Heart left ventricle (tissue), 16 donors: ENCODE results near the gene PROCA1. TPM values are rescaled to one million over a fixed set of nuclear protein-coding genes. Genes with fewer than 3 reads are reported as not detected.

Experiments
- ATAC-seq, 4 donors: fragments of 200-7000 bp; cut with Tn5 transposase; one replicate each; pipeline ENCODE4 v1.9.1; 2020 to 2022; ENCODE audit warnings: moderate library complexity in 4 of 4, mild to moderate bottlenecking in 3 of 4, moderate number of reproducible peaks in 1 of 4
- DNase-seq, 5 donors: peaks; one replicate each; pipeline ENCODE4 v3.0.0-alpha.2; 2020
- H3K27ac ChIP-seq, 12 donors: fragments of 200-600 bp; sonication (generic) in 4 of 12; one replicate each; pipeline versions ENCODE4 v1.5.0 to v1.8.0; 2016 to 2022; ENCODE audit warnings: mild to moderate bottlenecking in 2 of 12
- H3K27me3 ChIP-seq, 9 donors: fragments of 200-600 bp; sonication (generic) in 2 of 9; one replicate each; pipeline versions ENCODE4 v1.5.1 to v1.8.0; 2016 to 2022; ENCODE audit warnings: mild to moderate bottlenecking in 3 of 9
- H3K36me3 ChIP-seq, 9 donors: fragments of 200-600 bp; sonication (generic) in 2 of 9; one replicate each; pipeline versions ENCODE4 v1.5.0 to v1.8.0; 2018 to 2022; ENCODE audit warnings: mild to moderate bottlenecking in 2 of 9
- H3K4me1 ChIP-seq, 12 donors: fragments of 200-600 bp; sonication (generic) in 4 of 12; one replicate each; pipeline versions ENCODE4 v1.5.0 to v1.8.0; 2016 to 2022; ENCODE audit warnings: mild to moderate bottlenecking in 3 of 12
- H3K4me3 ChIP-seq, 12 donors: fragments of 200-600 bp; sonication (generic) in 4 of 12; one replicate each; pipeline versions ENCODE4 v1.5.0 to v1.8.0; 2017 to 2022; ENCODE audit warnings: mild to moderate bottlenecking in 9 of 12, moderate library complexity in 4 of 12
- H3K9me3 ChIP-seq, 12 donors: fragments of 200-600 bp; sonication (generic) in 4 of 12; one replicate each; pipeline versions ENCODE4 v1.5.0 to v1.8.0; 2016 to 2022; ENCODE audit warnings: mild to moderate bottlenecking in 1 of 12
- POLR2A ChIP-seq, 2 donors: fragments of 450-650 bp; IDR thresholded peaks; one replicate each; pipeline ENCODE4 v1.6.1; 2017; ENCODE audit warnings: antibody characterized with exemption in 2 of 2, mild to moderate bottlenecking in 2 of 2, moderate library complexity in 2 of 2
- WGBS, 4 donors: extraction: QIAGEN DNeasy Blood & Tissue Kit in 2 of 4; methylation state at CpG; one replicate each; pipeline versions ENCODE4 v1.1.5 to v1.1.7; 2013 to 2018; 5-methylcytosine and 5-hydroxymethylcytosine counted together
- intact Hi-C, 10 donors: fragments of 100-400 bp; cut with DNase I; formaldehyde crosslinking; loops; one replicate each; pipeline versions ENCODE4 v1.11.1 to v1.14.2; 2022
- polyA plus RNA-seq, 2 donors: library from polyadenylated mRNA; stranded (reverse); fragments of 200-250 nt; gene quantifications; one replicate each; pipeline ENCODE4 v1.2.3, GENCODE V29; 2013
- total RNA-seq, 9 donors: library from RNA; depleted of rRNA in 2 of 9; stranded (reverse); fragments of >200 nt in 2 of 9; fragmentation: NEBNext Ultra II Directional in 3 of 9; extraction: Animal tissue kit (Norgen Biotek cat#: 25700) in 3 of 9; gene quantifications; one replicate each; pipeline versions ENCODE4 v1.1.0 to v1.2.4, GENCODE V29; 2016 to 2023
- TF ChIP-seq, protein P1 (sequence below), 12 donors: fragments of 200-600 bp; sonication (generic) in 4 of 12; IDR thresholded peaks; one replicate each; pipeline versions ENCODE4 v1.5.0 to v1.8.0; 2018 to 2022; ENCODE audit warnings: antibody characterized with exemption in 12 of 12, mild to moderate bottlenecking in 5 of 12
- donor health status: ischemic (EF 13 %, LVEDD 7.1; RV severe dilation, severe dysfunction).
- donor health status: healthy with polysubstance abuse.
- donor health status: DM: no; HTN: yes; CAD: no.
- donor health status: DM: no; HTN: no; CAD: no.
- donor health status: ischemic (EF 25% LVEDD 6.9; RV normal size, moderate dysfunction).
- donor health status: ischemic (EF 25% LVEDD 5.7; RV mildly dilated, moderate dysfunction).
- donor health status: healthy.
- donor health status: DM: yes; HTN: yes; CAD: no.
- donor health status: ischemic (EF 35%, LVEDD 5.7; RV mildly dilated, moderate dysfunction).
- donor health status: nonischemic (EF 11% LVEDD 7.7; RV severe dilation, severe dysfunction).
- donor health status: DM: yes; HTN: yes; CAD: no.
- donor health status: PGD.
- donor health status: ischemic (EF 29% LVEDD 5.4; RV normal size, mild dysfunction).
- donor health status: nonischemic (EF 23%, LVEDD 6.1; RV moderate dilation, normal function).

PROCA1 gene
- total and polyA plus RNA-seq, 11 donors, result 0.64 to 2.6 (median 1.0) TPM

DNA sequence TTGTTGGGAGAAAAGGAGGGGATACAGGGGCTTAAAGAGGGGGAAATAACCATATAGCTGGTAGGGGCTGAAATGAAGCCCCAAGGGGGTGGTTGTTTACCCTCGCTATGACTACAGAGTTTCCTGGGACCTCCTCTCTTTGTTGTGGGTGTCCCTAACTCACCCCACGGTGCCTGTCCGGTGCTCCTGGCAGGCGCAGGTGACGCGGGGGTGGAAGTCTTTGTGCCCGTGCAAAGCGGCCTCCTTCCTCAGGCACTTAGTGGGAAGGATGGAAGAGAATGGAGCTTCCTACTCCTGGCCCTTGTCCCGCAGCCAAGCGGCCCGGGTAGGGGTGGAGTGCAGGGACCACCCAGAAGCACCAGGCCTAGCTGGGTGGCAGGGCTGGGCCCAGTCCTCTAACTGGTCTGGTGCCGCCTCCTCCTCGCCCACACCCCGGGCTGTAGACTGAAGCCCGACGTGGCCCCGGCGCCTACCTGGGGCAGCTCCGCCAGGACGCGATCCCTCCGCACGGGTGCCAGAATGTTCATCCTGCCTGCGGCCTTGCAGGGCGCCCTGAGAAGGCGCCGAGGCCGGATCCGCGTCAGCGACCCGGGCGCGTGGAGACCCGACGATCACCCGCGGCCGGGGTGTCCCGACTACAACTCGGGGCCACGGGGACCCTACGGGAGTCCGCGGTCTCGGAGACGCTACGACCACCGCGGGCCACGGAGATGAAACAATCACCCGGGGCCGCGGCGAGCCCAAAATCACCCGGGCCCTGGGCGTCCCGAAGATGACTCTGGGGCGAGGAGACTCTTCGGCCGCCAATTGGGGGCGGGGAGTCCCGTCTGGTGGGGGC lies 5.3 kb upstream of the PROCA1 start:
- 9 to 22% (median 13%) methylated on average over 27 to 63 of the region's 63 CpGs for WGBS, 4 donors
- no peak for TF ChIP-seq POLR2A (IDR thresholded peaks at IDR 0.05)
- TF ChIP-seq, protein P1, sequence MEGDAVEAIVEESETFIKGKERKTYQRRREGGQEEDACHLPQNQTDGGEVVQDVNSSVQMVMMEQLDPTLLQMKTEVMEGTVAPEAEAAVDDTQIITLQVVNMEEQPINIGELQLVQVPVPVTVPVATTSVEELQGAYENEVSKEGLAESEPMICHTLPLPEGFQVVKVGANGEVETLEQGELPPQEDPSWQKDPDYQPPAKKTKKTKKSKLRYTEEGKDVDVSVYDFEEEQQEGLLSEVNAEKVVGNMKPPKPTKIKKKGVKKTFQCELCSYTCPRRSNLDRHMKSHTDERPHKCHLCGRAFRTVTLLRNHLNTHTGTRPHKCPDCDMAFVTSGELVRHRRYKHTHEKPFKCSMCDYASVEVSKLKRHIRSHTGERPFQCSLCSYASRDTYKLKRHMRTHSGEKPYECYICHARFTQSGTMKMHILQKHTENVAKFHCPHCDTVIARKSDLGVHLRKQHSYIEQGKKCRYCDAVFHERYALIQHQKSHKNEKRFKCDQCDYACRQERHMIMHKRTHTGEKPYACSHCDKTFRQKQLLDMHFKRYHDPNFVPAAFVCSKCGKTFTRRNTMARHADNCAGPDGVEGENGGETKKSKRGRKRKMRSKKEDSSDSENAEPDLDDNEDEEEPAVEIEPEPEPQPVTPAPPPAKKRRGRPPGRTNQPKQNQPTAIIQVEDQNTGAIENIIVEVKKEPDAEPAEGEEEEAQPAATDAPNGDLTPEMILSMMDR (IDR thresholded peaks at IDR 0.05), result no peak
- Histone ChIP-seq H3K9me3 (no peaks in the 10 kb centered on the region), H3K27ac (peak overlapping the region; percentile 66 to 96 (median 90)), H3K4me1 (peaks cover 0 to 59% (median 41%) of the 10 kb centered on the region in 12 donors), H3K4me3 (peak overlapping the region; percentile 41 to 92 (median 72)), H3K36me3 (peaks cover 0 to 33% (median 24%) of the 10 kb centered on the region in 9 donors), H3K27me3 (peaks cover 0 to 18% (median 0%) of the 10 kb centered on the region in 9 donors)
- ATAC-seq (no peak), DNase-seq (peak in 4 of 5 donors; percentile 36 to 74 (median 49))
- intact Hi-C loops, result loop anchor here in 2 of 10 donors (5.0 to 10.0 kb wide), 2 partner anchors 52 to 70 kb away; partner anchors contain the start of genes BLTP2 (in 1 of the 2), SDF2 (in 1 of the 2) and SUPT6H (in 1 of the 2)

DNA sequence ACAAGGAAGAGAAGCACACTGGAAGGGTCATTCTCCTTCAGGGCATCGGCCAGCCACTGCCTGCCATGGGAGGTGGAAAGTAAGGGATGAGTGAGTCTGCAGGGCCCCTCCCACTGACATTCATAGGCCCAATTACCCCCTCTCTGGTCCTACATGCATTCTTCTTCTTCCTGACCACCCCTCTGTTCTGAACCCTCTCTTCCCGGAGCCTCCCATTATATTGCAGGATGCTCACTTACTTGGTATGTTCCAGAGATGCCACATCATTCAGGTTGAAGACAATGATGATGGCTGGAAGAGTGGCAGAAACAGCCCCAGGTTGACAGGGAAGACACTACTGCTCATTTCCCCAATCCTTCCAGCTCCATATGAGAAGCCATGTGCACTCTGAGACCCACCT lies 3.5 kb upstream of the PROCA1 start:
- Histone ChIP-seq H3K4me1 (peaks cover 0 to 56% (median 31%) of the 10 kb centered on the region in 12 donors), H3K9me3 (no peaks in the 10 kb centered on the region), H3K36me3 (peaks cover 0 to 20% (median 11%) of the 10 kb centered on the region in 9 donors), H3K27me3 (peaks cover 0 to 18% (median 0%) of the 10 kb centered on the region in 9 donors), H3K27ac (no peak overlapping the region), H3K4me3 (no peak overlapping the region)
- intact Hi-C loops, result loop anchor here in 2 of 10 donors (5.0 to 10.0 kb wide), 2 partner anchors 50 to 68 kb away; partner anchors contain the start of genes BLTP2 (in 1 of the 2), SDF2 (in 1 of the 2) and SUPT6H (in 1 of the 2)
- no peak for DNase-seq
- TF ChIP-seq POLR2A (IDR thresholded peaks at IDR 0.05), result no peak
- TF ChIP-seq, protein P1 (IDR thresholded peaks at IDR 0.05), result no peak
- WGBS, 4 donors, result 95 to 98% (median 96%) methylated on average over 2 of the region's 2 CpGs
- ATAC-seq, result no peak

DNA sequence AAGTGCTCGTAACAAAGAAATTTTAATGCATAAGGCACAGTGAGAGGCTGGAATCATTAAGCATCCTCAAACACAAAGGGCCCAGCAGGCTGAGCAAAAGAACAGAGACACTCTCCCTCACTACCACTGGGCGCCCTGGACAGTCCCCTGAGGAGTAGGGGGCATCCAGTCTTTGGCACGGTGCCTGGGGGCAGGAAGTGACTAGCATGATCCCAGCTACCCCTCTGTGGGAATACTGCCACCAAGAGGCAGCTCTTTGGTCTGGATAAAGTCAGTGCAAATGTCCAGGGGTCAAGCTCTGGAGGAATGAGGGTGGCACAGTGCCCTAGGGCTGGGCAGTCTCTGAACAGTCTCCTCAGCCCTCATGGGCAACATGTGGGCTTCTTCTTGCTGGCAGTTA lies 2.6 kb upstream of the PROCA1 start:
- peak in 2 of 5 donors; percentile 32 to 54 for DNase-seq
- Histone ChIP-seq H3K9me3 (no peaks in the 10 kb centered on the region), H3K36me3 (peaks cover 0 to 20% (median 11%) of the 10 kb centered on the region in 9 donors), H3K4me1 (peaks cover 0 to 60% (median 30%) of the 10 kb centered on the region in 12 donors), H3K4me3 (no peak overlapping the region), H3K27me3 (peaks cover 0 to 18% (median 0%) of the 10 kb centered on the region in 9 donors), H3K27ac (no peak overlapping the region)
- ATAC-seq, result no peak
- intact Hi-C loops, result loop anchor here in 3 of 10 donors (5.0 to 10.0 kb wide), 3 partner anchors 49 to 67 kb away; partner anchors contain the start of genes SDF2 (in 2 of the 3), SUPT6H (in 2 of the 3) and BLTP2 (in 1 of the 3)
- TF ChIP-seq, protein P1 (IDR thresholded peaks at IDR 0.05), result no peak
- no peak for TF ChIP-seq POLR2A (IDR thresholded peaks at IDR 0.05)
- WGBS, 4 donors, result 92 to 100% (median 95%) methylated on average over 3 of the region's 3 CpGs
